Esophagus squamous epithelium (tissue), 4 donors: ENCODE results near the gene FNDC3A.

Experiments used
- POLR2A ChIP-seq, 4 donors: fragments of 450-650 bp; IDR thresholded peaks; one replicate each; pipeline ENCODE4 v1.6.1; 2017; ENCODE audit warnings: antibody characterized with exemption in 4 of 4, mild to moderate bottlenecking in 4 of 4, moderate library complexity in 3 of 4
- TF ChIP-seq, protein P1 (sequence below), 6 experiments: fragments of 450-650 bp in 4 of 6; fragments of 200-600 bp in 2 of 6; sonication (generic) in 2 of 6; IDR thresholded peaks; one replicate each; pipeline ENCODE4 v1.5.1; 2016 to 2019; ENCODE audit warnings: antibody characterized with exemption in 6 of 6, mild to moderate bottlenecking in 4 of 6, moderate library complexity in 4 of 6

- TF ChIP-seq POLR2A (IDR thresholded peaks at IDR 0.05), result no peak
- TF ChIP-seq, protein P1, sequence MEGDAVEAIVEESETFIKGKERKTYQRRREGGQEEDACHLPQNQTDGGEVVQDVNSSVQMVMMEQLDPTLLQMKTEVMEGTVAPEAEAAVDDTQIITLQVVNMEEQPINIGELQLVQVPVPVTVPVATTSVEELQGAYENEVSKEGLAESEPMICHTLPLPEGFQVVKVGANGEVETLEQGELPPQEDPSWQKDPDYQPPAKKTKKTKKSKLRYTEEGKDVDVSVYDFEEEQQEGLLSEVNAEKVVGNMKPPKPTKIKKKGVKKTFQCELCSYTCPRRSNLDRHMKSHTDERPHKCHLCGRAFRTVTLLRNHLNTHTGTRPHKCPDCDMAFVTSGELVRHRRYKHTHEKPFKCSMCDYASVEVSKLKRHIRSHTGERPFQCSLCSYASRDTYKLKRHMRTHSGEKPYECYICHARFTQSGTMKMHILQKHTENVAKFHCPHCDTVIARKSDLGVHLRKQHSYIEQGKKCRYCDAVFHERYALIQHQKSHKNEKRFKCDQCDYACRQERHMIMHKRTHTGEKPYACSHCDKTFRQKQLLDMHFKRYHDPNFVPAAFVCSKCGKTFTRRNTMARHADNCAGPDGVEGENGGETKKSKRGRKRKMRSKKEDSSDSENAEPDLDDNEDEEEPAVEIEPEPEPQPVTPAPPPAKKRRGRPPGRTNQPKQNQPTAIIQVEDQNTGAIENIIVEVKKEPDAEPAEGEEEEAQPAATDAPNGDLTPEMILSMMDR (IDR thresholded peaks at IDR 0.05), result no peak
Measured at GRCh38 chr13:49164712-49165111, 189.0 kb downstream of the FNDC3A start.
